ENCODE results near the gene FNBP1. TPM values are rescaled to one million over a fixed set of nuclear protein-coding genes. Genes with fewer than 3 reads are reported as not detected.

The FNBP1 gene
- total RNA-seq, 1 donor from 2014 or later: 63.5 TPM

DNA sequence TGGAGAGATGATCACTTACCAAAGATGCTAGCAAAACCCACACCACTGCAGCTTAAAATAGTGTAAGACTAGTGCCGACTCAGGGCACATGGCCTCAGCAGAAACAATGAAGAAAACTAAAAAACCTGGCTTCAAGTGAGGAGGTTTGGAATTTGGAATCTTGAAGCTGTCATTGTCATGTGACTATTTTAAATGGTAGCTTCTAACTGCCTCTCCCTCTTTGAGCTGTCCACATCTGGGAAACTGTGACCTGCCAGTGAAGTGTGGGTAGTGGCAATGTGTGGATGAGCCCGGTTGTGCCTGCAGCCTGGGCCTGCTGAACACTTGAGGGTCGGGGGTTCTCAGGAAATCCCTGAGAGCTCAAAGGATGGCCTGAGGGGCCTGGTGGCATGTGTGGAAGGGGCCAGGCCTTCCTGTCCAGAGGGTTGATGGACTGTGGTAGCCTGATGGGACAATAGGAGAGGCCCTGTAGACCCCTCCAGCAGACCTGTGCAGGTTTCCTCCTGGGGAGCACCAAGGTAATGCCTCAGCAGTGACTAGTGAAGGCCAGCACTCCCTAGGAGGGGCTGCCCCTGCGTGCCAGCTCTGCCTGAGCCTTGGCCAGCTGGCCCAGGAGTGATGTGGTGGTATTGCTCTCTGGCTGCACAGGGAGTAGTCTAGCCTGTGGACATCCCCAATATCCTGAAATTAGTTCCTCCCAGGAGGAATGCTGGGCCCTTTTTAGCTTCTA, 194.1 kb downstream of the FNBP1 start:
- Histone ChIP-seq H3K9ac (ENCODE audit: low read length) (no peak overlapping the region), H3K4me2 (ENCODE audit: low read length) (no peak overlapping the region), H2AFZ (ENCODE audit: low read depth, low read length) (no peak overlapping the region), H3K27me3 (ENCODE audit: insufficient read depth, low read length) (no peaks in the 10 kb centered on the region), H3K79me2 (ENCODE audit: insufficient read depth, low read length) (no peaks in the 10 kb centered on the region), H4K20me1 (ENCODE audit: insufficient read depth, low read length) (peaks cover 27% of the 10 kb centered on the region), H3K9me3 (ENCODE audit: insufficient read depth, low read depth, low read length) (no peaks in the 10 kb centered on the region), H3K36me3 (ENCODE audit: insufficient read depth, low read length) (peaks cover 7% of the 10 kb centered on the region), H3K4me1 (ENCODE audit: insufficient read depth, low read length) (peaks cover 7% of the 10 kb centered on the region), H3K4me3 (ENCODE audit: insufficient read depth, low read depth, low read length) (no peak overlapping the region), H3K27ac (ENCODE audit: low read depth, low read length) (no peak overlapping the region)
- Mint-ChIP-seq H3K27me3 (ENCODE audit: low read depth, unreplicated experiment) (no peaks in the 10 kb centered on the region), H3K9me3 (ENCODE audit: unreplicated experiment) (no peaks in the 10 kb centered on the region), H3K4me1 (ENCODE audit: low read depth, unreplicated experiment) (no peaks in the 10 kb centered on the region), H3K4me3 (ENCODE audit: unreplicated experiment) (no peak overlapping the region), H3K36me3 (ENCODE audit: low read depth, unreplicated experiment) (peaks cover 19% of the 10 kb centered on the region), H3K27ac (ENCODE audit: unreplicated experiment) (no peak overlapping the region)
- FAIRE-seq (no peak), DNase-seq (ENCODE audit: low read depth) (no peak)
- TF ChIP-seq, protein P1, sequence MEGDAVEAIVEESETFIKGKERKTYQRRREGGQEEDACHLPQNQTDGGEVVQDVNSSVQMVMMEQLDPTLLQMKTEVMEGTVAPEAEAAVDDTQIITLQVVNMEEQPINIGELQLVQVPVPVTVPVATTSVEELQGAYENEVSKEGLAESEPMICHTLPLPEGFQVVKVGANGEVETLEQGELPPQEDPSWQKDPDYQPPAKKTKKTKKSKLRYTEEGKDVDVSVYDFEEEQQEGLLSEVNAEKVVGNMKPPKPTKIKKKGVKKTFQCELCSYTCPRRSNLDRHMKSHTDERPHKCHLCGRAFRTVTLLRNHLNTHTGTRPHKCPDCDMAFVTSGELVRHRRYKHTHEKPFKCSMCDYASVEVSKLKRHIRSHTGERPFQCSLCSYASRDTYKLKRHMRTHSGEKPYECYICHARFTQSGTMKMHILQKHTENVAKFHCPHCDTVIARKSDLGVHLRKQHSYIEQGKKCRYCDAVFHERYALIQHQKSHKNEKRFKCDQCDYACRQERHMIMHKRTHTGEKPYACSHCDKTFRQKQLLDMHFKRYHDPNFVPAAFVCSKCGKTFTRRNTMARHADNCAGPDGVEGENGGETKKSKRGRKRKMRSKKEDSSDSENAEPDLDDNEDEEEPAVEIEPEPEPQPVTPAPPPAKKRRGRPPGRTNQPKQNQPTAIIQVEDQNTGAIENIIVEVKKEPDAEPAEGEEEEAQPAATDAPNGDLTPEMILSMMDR (IDR thresholded peaks at IDR 0.05; ENCODE audit: insufficient read depth, low read depth, low read length): no peak
- no peak for TF ChIP-seq EZH2 (IDR thresholded peaks at IDR 0.05; ENCODE audit: insufficient read depth, low read length)

DNA sequence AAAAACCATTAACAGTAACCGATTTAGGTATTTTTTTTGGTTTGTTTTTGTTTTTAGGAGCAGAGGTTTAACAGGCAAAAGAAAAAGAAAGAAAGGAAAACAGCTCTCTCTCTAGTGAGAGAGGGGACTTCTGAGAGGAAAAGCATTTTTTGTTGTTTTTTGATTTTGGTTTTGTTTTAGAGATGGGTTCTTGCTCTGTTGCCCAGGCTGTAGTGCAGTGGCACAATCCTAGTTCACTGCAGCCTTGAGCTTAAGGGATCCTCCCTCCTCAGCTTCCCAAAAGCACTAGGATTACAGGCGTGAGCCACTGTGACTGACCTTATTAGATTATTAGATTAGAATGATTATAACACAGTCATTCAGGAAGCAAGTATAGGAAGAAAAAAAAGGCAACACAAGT, 197.6 kb downstream of the FNBP1 start:
- no peak overlapping the region for H3K4me3 Mint-ChIP-seq (ENCODE audit: unreplicated experiment)
- FAIRE-seq (no peak), DNase-seq (ENCODE audit: low read depth) (no peak)
- Histone ChIP-seq H3K27me3 (ENCODE audit: insufficient read depth, low read length) (no peaks in the 10 kb centered on the region), H4K20me1 (ENCODE audit: insufficient read depth, low read length) (peaks cover 32% of the 10 kb centered on the region), H3K79me2 (ENCODE audit: insufficient read depth, low read length) (peaks cover 11% of the 10 kb centered on the region), H3K4me1 (ENCODE audit: insufficient read depth, low read length) (peaks cover 7% of the 10 kb centered on the region), H3K4me2 (ENCODE audit: low read length) (no peak overlapping the region), H2AFZ (ENCODE audit: low read depth, low read length) (no peak overlapping the region), H3K9me3 (ENCODE audit: insufficient read depth, low read depth, low read length) (no peaks in the 10 kb centered on the region), H3K27ac (ENCODE audit: low read depth, low read length) (no peak overlapping the region), H3K36me3 (ENCODE audit: insufficient read depth, low read length) (no peaks in the 10 kb centered on the region), H3K4me3 (ENCODE audit: insufficient read depth, low read depth, low read length) (no peak overlapping the region), H3K9ac (ENCODE audit: low read length) (no peak overlapping the region)
- peaks cover 7% of the 10 kb centered on the region for H3K36me3 Mint-ChIP-seq (ENCODE audit: low read depth, unreplicated experiment)
- no peaks in the 10 kb centered on the region for H3K9me3 Mint-ChIP-seq (ENCODE audit: unreplicated experiment)
- H3K4me1 Mint-ChIP-seq (ENCODE audit: low read depth, unreplicated experiment): no peaks in the 10 kb centered on the region
- peak overlapping the region; percentile 47 for H3K27ac Mint-ChIP-seq (ENCODE audit: unreplicated experiment)
- no peaks in the 10 kb centered on the region for H3K27me3 Mint-ChIP-seq (ENCODE audit: low read depth, unreplicated experiment)
- TF ChIP-seq EZH2 (IDR thresholded peaks at IDR 0.05; ENCODE audit: insufficient read depth, low read length): no peak

GRCh38 chr9:129841071-129841470, 201.9 kb downstream of the FNBP1 start:
- no peak for TF ChIP-seq EZH2 (IDR thresholded peaks at IDR 0.05; ENCODE audit: insufficient read depth, low read length)
- TF ChIP-seq, protein P1 (IDR thresholded peaks at IDR 0.05; ENCODE audit: insufficient read depth, low read depth, low read length): no peak
- no peak for FAIRE-seq
- H3K4me3 Mint-ChIP-seq (ENCODE audit: unreplicated experiment): no peak overlapping the region
- H2AFZ ChIP-seq (ENCODE audit: low read depth, low read length): no peak overlapping the region
- no peak overlapping the region for H3K9ac ChIP-seq (ENCODE audit: low read length)
- H3K27me3 Mint-ChIP-seq (ENCODE audit: low read depth, unreplicated experiment): no peaks in the 10 kb centered on the region
- H3K27ac Mint-ChIP-seq (ENCODE audit: unreplicated experiment): no peak overlapping the region
- H3K4me2 ChIP-seq (ENCODE audit: low read length): no peak overlapping the region
- H3K4me1 ChIP-seq (ENCODE audit: insufficient read depth, low read length): peaks cover 20% of the 10 kb centered on the region
- H3K9me3 Mint-ChIP-seq (ENCODE audit: unreplicated experiment): no peaks in the 10 kb centered on the region
- no peaks in the 10 kb centered on the region for H3K36me3 ChIP-seq (ENCODE audit: insufficient read depth, low read length)
- peaks cover 23% of the 10 kb centered on the region for H3K4me1 Mint-ChIP-seq (ENCODE audit: low read depth, unreplicated experiment)
- peaks cover 23% of the 10 kb centered on the region for H4K20me1 ChIP-seq (ENCODE audit: insufficient read depth, low read length)
- no peak overlapping the region for H3K27ac ChIP-seq (ENCODE audit: low read depth, low read length)
- peaks cover 33% of the 10 kb centered on the region for H3K79me2 ChIP-seq (ENCODE audit: insufficient read depth, low read length)
- H3K4me3 ChIP-seq (ENCODE audit: insufficient read depth, low read depth, low read length): no peak overlapping the region
- no peaks in the 10 kb centered on the region for H3K27me3 ChIP-seq (ENCODE audit: insufficient read depth, low read length)
- no peak for DNase-seq (ENCODE audit: low read depth)
- no peaks in the 10 kb centered on the region for H3K9me3 ChIP-seq (ENCODE audit: insufficient read depth, low read depth, low read length)
- H3K36me3 Mint-ChIP-seq (ENCODE audit: low read depth, unreplicated experiment): peaks cover 2% of the 10 kb centered on the region
